B cell (primary cell): ENCODE measurements around the gene PLEKHN1.

Source experiments
- EZH2 ChIP-seq: IDR thresholded peaks from 2 replicates; pipeline ENCODE4 v1.6.1; 2012; ENCODE audit warnings: borderline replicate concordance, low read depth, mild to moderate bottlenecking, moderate library complexity, low read length; ENCODE audit not compliant: insufficient read depth, poor library complexity, severe bottlenecking
- TF ChIP-seq, protein P1 (sequence below): fragments of 200-600 bp; IDR thresholded peaks from one replicate; pipeline ENCODE4 v1.8.0; 2022; ENCODE audit warnings: antibody characterized with exemption, mild to moderate bottlenecking

DNA sequence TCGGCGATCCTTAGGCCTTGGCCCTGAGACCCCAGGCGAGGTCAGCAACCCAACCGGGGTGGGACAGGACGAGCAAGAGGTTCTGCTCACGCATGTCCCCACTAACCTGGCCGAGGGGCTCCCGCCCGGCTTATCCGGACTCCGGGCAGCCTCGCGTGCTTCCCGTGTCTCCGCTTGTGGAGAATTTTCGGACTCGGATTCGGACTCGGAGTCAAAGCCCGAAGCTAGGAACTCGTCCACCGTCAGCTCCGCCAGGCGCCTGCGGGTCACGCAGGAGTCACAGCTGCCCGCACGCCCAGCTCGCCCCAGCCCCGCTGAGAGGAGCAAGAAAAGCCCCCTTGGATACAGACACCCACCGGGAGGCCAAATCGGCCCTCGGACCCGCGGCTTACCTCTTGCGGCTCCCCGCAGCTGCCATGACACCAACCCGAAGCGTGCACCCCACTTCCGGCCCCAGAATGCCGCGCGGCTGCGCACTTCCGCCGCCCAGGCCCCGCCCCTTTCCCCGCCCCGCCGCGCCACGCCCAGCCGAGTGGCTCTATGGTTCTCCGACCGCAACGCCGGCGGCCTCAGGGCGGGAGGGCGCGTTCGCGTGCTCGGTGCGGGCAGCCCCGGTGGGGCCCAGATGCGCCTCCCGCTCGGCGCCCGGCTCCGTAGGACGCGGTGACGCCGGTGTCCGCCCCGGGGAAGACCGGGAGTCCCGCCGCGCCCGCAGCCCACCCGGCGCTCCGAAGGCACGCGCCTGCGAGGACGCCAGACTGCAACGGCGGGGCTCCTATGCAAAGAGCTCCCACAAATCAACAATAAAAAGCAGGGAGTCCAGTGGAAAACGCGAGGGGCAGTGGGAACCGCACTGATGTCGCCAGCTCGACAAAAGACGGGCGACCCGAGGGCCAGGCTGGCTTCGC, 7.2 kb upstream of the PLEKHN1 start, which contains the start of gene NOC2L:
- TF ChIP-seq, protein P1, sequence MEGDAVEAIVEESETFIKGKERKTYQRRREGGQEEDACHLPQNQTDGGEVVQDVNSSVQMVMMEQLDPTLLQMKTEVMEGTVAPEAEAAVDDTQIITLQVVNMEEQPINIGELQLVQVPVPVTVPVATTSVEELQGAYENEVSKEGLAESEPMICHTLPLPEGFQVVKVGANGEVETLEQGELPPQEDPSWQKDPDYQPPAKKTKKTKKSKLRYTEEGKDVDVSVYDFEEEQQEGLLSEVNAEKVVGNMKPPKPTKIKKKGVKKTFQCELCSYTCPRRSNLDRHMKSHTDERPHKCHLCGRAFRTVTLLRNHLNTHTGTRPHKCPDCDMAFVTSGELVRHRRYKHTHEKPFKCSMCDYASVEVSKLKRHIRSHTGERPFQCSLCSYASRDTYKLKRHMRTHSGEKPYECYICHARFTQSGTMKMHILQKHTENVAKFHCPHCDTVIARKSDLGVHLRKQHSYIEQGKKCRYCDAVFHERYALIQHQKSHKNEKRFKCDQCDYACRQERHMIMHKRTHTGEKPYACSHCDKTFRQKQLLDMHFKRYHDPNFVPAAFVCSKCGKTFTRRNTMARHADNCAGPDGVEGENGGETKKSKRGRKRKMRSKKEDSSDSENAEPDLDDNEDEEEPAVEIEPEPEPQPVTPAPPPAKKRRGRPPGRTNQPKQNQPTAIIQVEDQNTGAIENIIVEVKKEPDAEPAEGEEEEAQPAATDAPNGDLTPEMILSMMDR, result no peak
- no peak for TF ChIP-seq EZH2
